Measurements from ENCODE around the gene ACOD1. TPM values are rescaled to one million over a fixed set of nuclear protein-coding genes. Genes with fewer than 3 reads are reported as not detected.

ACOD1 gene
- total and polyA plus RNA-seq, 10 of the 15 experiments (the other 5 are each of a cell fraction or from before 2014, with no cell fraction given), result not detected

- no peak for FAIRE-seq
- no TSS peak for BruUV-seq (replicated peaks)
- Histone ChIP-seq H3K79me2 (ENCODE audit: control insufficient read depth, insufficient read depth, low read length) (no peaks in the 10 kb centered on the region), H4K20me1 (ENCODE audit: control insufficient read depth, insufficient read depth) (no peaks in the 10 kb centered on the region), H3K9ac (ENCODE audit: control insufficient read depth, insufficient read depth, low read length) (no peak overlapping the region), H3K36me3 (ENCODE audit: control insufficient read depth in 2 of 2, insufficient read depth in 2 of 2, low read length in 1 of 2) (no peaks in the 10 kb centered on the region), H2AFZ (ENCODE audit: control insufficient read depth, low read depth, low read length) (no peak overlapping the region), H3K4me2 (ENCODE audit: control insufficient read depth, insufficient read depth) (no peak overlapping the region), H3K4me3 (no peak overlapping the region), H3K27ac (ENCODE audit: control insufficient read depth, insufficient read depth) (no peak overlapping the region), H3K9me3 (replicated peaks; ENCODE audit: control insufficient read depth, insufficient read depth, low read length) (no peaks in the 10 kb centered on the region), H3K4me1 (ENCODE audit: control insufficient read depth, insufficient read depth, low read length) (no peaks in the 10 kb centered on the region), H3K27me3 (replicated peaks in 1 of 2; ENCODE audit: control insufficient read depth in 2 of 2, insufficient read depth in 2 of 2, low read length in 1 of 2) (no peaks in the 10 kb centered on the region)
- RAD21 ChIA-PET (ENCODE audit: unreplicated experiment), result no interaction called here
- WGBS (ENCODE audit: insufficient coverage, insufficient replicate concordance, low lambda C conversion rate, missing lambda C conversion rate), result 44% methylated on average over 1 of the region's 1 CpG
- in situ Hi-C loops (cut with MboI) (no loop called here), intact Hi-C loops (cut with micrococcal nuclease; ENCODE audit: unreplicated experiment) (no loop called here)
- DNase-seq (ENCODE audit: low read depth, low spot score), result no peak
- SMC1A ChIA-PET (ENCODE audit: uncharacterized antibody, unreplicated experiment), result no interaction called here
- TF ChIP-seq KAT2A (conservative IDR thresholded peaks at IDR 0.05; ENCODE audit: control insufficient read depth, low read depth, low read length) (no peak), SPI1 (IDR thresholded peaks at IDR 0.05; ENCODE audit: borderline replicate concordance, insufficient read depth, low read depth, low read length) (no peak), SMC3 (IDR thresholded peaks at IDR 0.05; ENCODE audit: borderline replicate concordance, low read length) (no peak), MEF2A (IDR thresholded peaks at IDR 0.05; ENCODE audit: insufficient read depth, low read depth, low read length) (no peak), ZBED1 (IDR thresholded peaks at IDR 0.05; ENCODE audit: borderline replicate concordance) (no peak), MXI1 (IDR thresholded peaks at IDR 0.05; ENCODE audit: low read depth, low read length) (no peak), YY1 (IDR thresholded peaks at IDR 0.05; ENCODE audit: low read depth, low read length) (no peak), GATAD2B (conservative IDR thresholded peaks at IDR 0.05; ENCODE audit: low read depth) (no peak), BCLAF1 (IDR thresholded peaks at IDR 0.05) (no peak), TCF12 (IDR thresholded peaks at IDR 0.05; ENCODE audit: low read depth, low read length) (no peak), ATF2 (IDR thresholded peaks at IDR 0.05; ENCODE audit: low read length) (no peak)
- no peak for ATAC-seq
- CTCF ChIA-PET, result interaction anchor here (1.2 kb wide), 1 partner anchor 33 kb away, joined by 3 read pairs; no protein-coding TSS in a partner anchor
- POLR2A ChIA-PET, result no interaction called here
Measured at GRCh38 chr13:76934671-76935070, 13.6 kb upstream of the ACOD1 start.

Measured in GM12878 (cell line).